DOHH2 (cell line): ENCODE results near the gene SEC62.

Experiments
- H3F3A ChIP-seq: fragments of 200-600 bp; sonication (generic), shearing (Covaris generic); 2 replicates; pipeline ENCODE4 v1.6.0; 2016; ENCODE audit warnings: antibody characterized with exemption, mild to moderate bottlenecking; ENCODE audit not compliant: control insufficient read depth, insufficient read depth
- H3K27ac ChIP-seq: fragments of 200-600 bp; sonication (generic); 2 replicates; pipeline ENCODE4 v1.5.1; 2014; ENCODE audit warnings: low read depth, mild to moderate bottlenecking, low read length, moderate library complexity
- H3K27me3 ChIP-seq: fragments of 200-600 bp; sonication (generic); 2 replicates; pipeline ENCODE4 v1.6.1; 2014; ENCODE audit warnings: mild to moderate bottlenecking, low read length, mixed read lengths; ENCODE audit not compliant: control insufficient read depth
- H3K36me3 ChIP-seq: fragments of 200-600 bp; sonication (generic); 2 replicates; pipeline ENCODE4 v1.6.1; 2014; ENCODE audit warnings: mild to moderate bottlenecking, low read length, moderate library complexity, mixed read lengths; ENCODE audit not compliant: control insufficient read depth
- H3K4me1 ChIP-seq: fragments of 200-600 bp; sonication (generic); 2 replicates; pipeline ENCODE4 v1.6.1; 2014; ENCODE audit warnings: mild to moderate bottlenecking, low read length, mixed read lengths; ENCODE audit not compliant: control insufficient read depth
- H3K4me2 ChIP-seq: fragments of 200-600 bp; sonication (generic); 2 replicates; pipeline ENCODE4 v1.6.0; 2014; ENCODE audit warnings: mild to moderate bottlenecking, low read length, moderate library complexity
- H3K4me3 ChIP-seq: fragments of 200-600 bp; sonication (generic); 2 replicates; pipeline ENCODE4 v1.5.1; 2014; ENCODE audit warnings: mild to moderate bottlenecking, low read length, mixed read lengths
- H3K79me2 ChIP-seq: fragments of 200-600 bp; sonication (generic); 2 replicates; pipeline ENCODE4 v1.6.1; 2014; ENCODE audit warnings: mild to moderate bottlenecking, low read length, mixed read lengths; ENCODE audit not compliant: control insufficient read depth
- H3K9me2 ChIP-seq: fragments of 200-600 bp; sonication (generic); replicated peaks from 2 replicates; pipeline ENCODE4 v1.6.1; 2014; ENCODE audit warnings: mild to moderate bottlenecking, low read length, mixed read lengths; ENCODE audit not compliant: control insufficient read depth
- H3K9me3 ChIP-seq: fragments of 200-600 bp; sonication (generic); 2 replicates; pipeline ENCODE4 v1.6.1; 2014; ENCODE audit warnings: antibody characterized with exemption, low read length, mixed read lengths; ENCODE audit not compliant: control insufficient read depth, insufficient read depth
- H4K20me1 ChIP-seq: fragments of 200-600 bp; sonication (generic); 2 replicates; pipeline ENCODE4 v1.6.0; 2014; ENCODE audit warnings: low read depth, mild to moderate bottlenecking, antibody characterized with exemption, low read length, moderate library complexity; ENCODE audit not compliant: control insufficient read depth, insufficient read depth
- EZH2phosphoT487 ChIP-seq: fragments of 200-600 bp; sonication (generic); IDR thresholded peaks from 2 replicates; pipeline ENCODE4 v1.6.1; 2017; ENCODE audit warnings: borderline replicate concordance, mild to moderate bottlenecking, antibody characterized with exemption, low read length, moderate library complexity, mixed read lengths
- TF ChIP-seq, protein P1 (sequence below): fragments of 200-600 bp; sonication (generic); IDR thresholded peaks from one replicate; pipeline ENCODE4 v1.5.1; 2014; ENCODE audit warnings: antibody characterized with exemption, mild to moderate bottlenecking, low read depth, low read length; ENCODE audit not compliant: poor library complexity, severe bottlenecking

SEC62 gene

DNA sequence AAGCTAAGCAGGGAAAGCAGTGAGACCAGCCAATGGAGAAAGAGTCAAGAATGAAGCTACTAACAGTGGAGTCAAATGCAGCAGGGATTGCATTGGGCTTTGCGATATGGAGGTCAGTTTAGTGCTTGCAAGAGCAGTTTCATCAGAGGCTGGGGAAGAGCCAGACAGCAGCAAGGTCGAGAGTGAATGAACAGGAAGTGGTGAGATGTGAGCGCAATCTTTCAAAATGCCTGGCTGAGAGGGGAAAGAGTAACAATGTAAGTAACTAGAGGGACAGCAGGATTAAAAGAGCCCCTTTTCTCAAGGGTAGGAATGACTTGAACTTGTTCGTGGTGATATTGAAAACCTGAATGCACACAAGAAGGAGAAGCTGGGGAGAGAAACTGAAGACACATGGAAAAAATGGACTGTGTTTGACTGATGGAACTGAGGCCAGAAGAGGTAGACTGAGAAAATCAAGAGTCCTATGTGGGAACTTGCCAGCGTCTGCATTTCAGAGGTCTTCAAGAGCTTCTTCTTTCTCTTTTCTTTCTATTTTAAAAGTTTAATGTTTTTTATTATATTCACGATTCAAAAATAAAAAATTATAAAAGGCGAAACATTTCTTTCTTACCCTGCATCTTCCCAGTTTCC is 40.5 kb downstream of the SEC62 start:
- peak overlapping the region; percentile 50 for H3K4me3 ChIP-seq
- H3K27ac ChIP-seq: no peak overlapping the region
- peak overlapping the region; percentile 63 for H3K4me2 ChIP-seq

DNA sequence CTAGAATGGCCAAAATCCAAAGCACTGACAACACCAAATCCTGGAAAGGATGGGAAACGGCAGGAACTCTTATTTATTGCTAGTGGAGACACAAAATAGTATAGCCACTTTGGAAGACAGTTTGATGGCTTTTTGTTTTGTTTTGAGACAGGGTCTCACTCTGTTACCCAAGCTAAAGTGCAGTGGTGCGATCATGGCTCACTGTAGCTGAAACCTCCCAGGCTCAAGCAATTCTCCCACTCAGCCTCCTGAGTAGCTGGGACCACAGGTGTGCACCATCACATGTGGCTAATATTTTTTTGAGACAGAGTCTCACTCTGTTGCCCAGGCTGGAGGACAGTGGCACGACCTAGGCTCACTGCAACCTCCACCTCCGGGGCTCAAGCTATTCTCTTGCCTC is 43.9 kb downstream of the SEC62 start:
- Histone ChIP-seq H3K27ac (no peak overlapping the region), H3K79me2 (no peaks in the 10 kb centered on the region), H3K4me1 (peaks cover 23% of the 10 kb centered on the region), H3K9me3 (no peaks in the 10 kb centered on the region), H3K36me3 (no peaks in the 10 kb centered on the region), H3K4me3 (no peak overlapping the region), H4K20me1 (no peaks in the 10 kb centered on the region), H3F3A (no peaks in the 10 kb centered on the region), H3K4me2 (0 out of 2 replicates have a peak overlapping the region, but pooled peaks have one; percentile 4), H3K9me2 (no peaks in the 10 kb centered on the region), H3K27me3 (no peaks in the 10 kb centered on the region)
- TF ChIP-seq EZH2phosphoT487: no peak
- TF ChIP-seq, protein P1, sequence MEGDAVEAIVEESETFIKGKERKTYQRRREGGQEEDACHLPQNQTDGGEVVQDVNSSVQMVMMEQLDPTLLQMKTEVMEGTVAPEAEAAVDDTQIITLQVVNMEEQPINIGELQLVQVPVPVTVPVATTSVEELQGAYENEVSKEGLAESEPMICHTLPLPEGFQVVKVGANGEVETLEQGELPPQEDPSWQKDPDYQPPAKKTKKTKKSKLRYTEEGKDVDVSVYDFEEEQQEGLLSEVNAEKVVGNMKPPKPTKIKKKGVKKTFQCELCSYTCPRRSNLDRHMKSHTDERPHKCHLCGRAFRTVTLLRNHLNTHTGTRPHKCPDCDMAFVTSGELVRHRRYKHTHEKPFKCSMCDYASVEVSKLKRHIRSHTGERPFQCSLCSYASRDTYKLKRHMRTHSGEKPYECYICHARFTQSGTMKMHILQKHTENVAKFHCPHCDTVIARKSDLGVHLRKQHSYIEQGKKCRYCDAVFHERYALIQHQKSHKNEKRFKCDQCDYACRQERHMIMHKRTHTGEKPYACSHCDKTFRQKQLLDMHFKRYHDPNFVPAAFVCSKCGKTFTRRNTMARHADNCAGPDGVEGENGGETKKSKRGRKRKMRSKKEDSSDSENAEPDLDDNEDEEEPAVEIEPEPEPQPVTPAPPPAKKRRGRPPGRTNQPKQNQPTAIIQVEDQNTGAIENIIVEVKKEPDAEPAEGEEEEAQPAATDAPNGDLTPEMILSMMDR: no peak

More for the DNA sequence above, 40.5 kb downstream of the SEC62 start:
- Histone ChIP-seq H3K9me2 (no peaks in the 10 kb centered on the region), H3F3A (no peaks in the 10 kb centered on the region), H3K9me3 (no peaks in the 10 kb centered on the region), H3K4me1 (peaks cover 42% of the 10 kb centered on the region), H4K20me1 (no peaks in the 10 kb centered on the region), H3K79me2 (no peaks in the 10 kb centered on the region), H3K36me3 (no peaks in the 10 kb centered on the region), H3K27me3 (no peaks in the 10 kb centered on the region)
- no peak for TF ChIP-seq EZH2phosphoT487
- TF ChIP-seq, protein P1: no peak

DNA sequence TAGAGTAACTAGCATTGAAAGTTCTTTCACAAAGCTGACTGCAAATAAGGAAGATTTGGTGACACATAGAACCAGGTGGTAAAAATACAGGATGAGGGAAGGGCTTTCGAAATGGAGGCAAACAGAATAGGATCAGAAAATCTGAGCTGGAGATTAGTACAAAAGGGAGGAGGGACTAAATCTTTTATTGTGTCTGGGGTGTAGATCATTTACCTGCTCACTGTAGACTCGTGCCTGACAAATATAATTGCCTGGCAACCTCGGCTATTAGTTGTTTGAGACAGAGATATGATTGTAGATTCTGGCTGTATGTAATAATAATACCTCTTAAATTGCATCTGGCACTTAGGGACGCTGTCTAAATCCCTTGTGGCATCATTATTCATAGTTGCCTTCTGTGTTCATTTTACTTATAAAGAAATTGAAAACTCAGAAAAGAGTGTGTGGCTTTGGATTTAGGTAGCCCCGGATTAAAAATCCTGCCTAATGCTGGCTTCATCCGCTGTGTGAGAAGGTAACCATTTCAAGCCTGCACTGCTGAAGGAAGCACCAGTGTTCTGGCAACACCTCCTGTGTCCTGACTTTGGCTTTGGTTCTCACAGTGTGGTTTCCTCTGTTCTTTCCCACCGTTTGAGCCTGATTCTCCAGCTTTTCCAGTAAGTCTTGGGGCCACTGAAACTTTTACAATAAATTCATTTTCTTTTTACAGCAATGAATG is 46.2 kb downstream of the SEC62 start:
- Histone ChIP-seq H3K36me3 (no peaks in the 10 kb centered on the region), H3K79me2 (no peaks in the 10 kb centered on the region), H3K27ac (no peak overlapping the region), H3K4me2 (no peak overlapping the region), H3K9me3 (no peaks in the 10 kb centered on the region), H3K4me3 (no peak overlapping the region), H3F3A (no peaks in the 10 kb centered on the region), H3K9me2 (no peaks in the 10 kb centered on the region), H4K20me1 (no peaks in the 10 kb centered on the region), H3K4me1 (peaks cover 9% of the 10 kb centered on the region), H3K27me3 (no peaks in the 10 kb centered on the region)
- TF ChIP-seq, protein P1: no peak
- no peak for TF ChIP-seq EZH2phosphoT487
